Stimulated activated CD4-positive, alpha-beta T cell treated with anti-CD3 and anti-CD28 coated beads, Interleukin-1b, Interleukin-23, amount 100 ng/mL, for 24 hours (primary cell): Measurements from ENCODE around the gene UBE2L3.
"Not testable (repeated sequence)": the region's sequence is repeated elsewhere in the genome, so short reads cannot be mapped to it uniquely, and the experiment has no call there.

Experiments
- DNase-seq, 4 experiments: peaks; one replicate each; pipeline ENCODE4 v3.0.0-alpha.2; 2020; ENCODE audit warnings: low read depth in 4 of 4, low spot score in 1 of 4

The UBE2L3 gene

GRCh38 chr22:21599053-21599893 lies 31.8 kb downstream of the UBE2L3 start:
- no peak for DNase-seq

- DNase-seq: no peak
These were observed 35.1 kb downstream of the UBE2L3 start for GRCh38 chr22:21602579-21602978.

GRCh38 chr22:21603973-21604372 lies 36.5 kb downstream of the UBE2L3 start:
- DNase-seq: no peak

DNA sequence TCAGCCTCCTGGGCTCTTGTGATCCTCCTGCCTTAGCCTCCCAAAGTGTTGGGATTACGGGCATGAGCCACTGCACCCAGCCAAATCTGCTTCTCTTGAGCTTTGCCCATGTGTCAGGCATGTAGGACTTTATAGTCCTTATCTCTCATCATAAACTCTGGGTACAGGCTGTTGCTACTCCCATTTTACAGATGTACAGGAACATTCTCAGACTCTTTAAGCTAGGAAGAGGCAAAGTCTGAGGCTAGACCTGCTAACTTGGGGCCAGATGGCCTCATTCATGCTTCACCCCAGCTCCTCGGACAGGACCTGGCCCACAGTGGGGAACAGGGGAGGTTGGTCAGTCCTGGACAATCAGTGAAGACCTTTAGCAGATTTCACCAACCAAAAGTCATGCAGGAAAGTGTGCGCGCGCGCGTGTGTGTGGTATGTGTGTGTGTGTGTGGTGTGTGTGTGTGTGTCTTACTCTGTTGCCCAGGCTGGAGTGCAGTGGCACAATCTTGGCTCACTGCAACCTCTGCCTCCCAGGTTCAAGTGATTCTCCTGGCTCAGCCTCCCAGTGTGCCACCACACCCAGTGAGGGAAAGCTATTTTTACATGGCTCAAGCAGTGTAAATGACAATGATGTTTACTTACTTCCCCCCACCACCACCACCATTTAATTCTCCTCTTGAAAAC lies 38.5 kb downstream of the UBE2L3 start:
- DNase-seq: no peak

- DNase-seq: no peak
These were observed 39.3 kb downstream of the UBE2L3 start for GRCh38 chr22:21606775-21607174.

- not testable (repeated sequence) for DNase-seq
These were observed 42.1 kb downstream of the UBE2L3 start for GRCh38 chr22:21609556-21610157.

- DNase-seq: no peak
These were observed 43.9 kb downstream of the UBE2L3 start for GRCh38 chr22:21611210-21611977.

- DNase-seq: no peak
These were observed 45.3 kb downstream of the UBE2L3 start for GRCh38 chr22:21612858-21613257.

GRCh38 chr22:21613553-21614233 lies 46.2 kb downstream of the UBE2L3 start:
- DNase-seq: no peak

DNA sequence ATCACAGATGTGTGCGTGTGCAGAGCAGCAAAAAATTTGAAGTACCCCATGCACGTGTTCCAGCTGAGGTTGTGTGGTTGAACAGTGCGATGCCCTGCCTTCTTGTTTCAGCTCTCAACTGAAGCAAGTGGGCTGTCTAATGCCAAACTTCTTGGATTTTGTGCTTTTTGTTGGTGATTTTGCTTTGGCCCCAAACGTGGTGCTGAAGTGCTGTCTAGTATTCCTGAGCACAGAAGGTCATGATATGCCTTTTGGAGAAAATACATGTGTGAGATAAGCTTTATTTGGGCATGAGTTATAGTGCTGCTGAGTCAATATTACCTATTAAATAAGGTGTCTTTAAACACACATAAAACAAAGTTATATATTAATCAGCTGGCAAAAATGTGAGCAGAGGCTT lies 48.2 kb downstream of the UBE2L3 start:
- DNase-seq: no peak

DNA sequence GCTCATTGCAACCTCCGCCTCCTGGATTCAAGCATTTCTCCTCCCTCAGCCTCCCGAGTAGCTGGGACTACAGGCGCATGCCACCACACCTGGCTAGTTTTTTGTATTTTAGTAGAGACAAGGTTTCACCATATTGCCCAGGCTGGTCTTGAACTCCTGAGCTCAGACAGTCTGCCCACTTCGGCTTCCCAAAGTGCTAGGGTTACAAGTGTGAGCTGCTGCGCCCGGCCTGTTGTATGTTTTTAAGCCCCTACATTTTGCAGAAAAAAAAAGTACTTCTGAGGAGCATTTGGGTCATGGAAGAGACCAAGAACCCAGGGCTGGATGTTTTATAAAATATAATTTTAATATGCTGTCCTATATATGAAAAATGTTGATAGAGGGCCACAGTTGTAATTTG lies 49.8 kb downstream of the UBE2L3 start:
- not testable (repeated sequence) for DNase-seq

DNA sequence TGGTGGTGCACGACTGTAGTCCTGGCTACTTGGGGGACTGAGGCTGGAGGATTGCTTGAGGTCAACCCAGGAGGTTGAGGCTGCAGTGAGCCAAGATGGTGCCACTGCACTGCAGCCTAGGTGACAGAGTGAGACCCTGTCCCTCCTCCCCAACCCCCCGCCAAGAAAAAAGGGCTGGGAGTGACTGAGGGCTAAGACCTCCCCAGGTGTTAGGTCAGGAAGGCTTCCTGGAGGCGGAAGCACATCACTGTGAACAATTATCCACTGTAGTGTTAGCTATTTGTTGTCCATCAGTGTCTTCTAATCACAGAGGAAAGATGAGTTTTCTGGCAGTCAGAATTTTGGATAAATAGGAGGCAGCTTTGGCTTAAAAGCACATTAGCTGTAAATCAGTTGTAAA lies 53.5 kb downstream of the UBE2L3 start:
- DNase-seq: no peak

DNA sequence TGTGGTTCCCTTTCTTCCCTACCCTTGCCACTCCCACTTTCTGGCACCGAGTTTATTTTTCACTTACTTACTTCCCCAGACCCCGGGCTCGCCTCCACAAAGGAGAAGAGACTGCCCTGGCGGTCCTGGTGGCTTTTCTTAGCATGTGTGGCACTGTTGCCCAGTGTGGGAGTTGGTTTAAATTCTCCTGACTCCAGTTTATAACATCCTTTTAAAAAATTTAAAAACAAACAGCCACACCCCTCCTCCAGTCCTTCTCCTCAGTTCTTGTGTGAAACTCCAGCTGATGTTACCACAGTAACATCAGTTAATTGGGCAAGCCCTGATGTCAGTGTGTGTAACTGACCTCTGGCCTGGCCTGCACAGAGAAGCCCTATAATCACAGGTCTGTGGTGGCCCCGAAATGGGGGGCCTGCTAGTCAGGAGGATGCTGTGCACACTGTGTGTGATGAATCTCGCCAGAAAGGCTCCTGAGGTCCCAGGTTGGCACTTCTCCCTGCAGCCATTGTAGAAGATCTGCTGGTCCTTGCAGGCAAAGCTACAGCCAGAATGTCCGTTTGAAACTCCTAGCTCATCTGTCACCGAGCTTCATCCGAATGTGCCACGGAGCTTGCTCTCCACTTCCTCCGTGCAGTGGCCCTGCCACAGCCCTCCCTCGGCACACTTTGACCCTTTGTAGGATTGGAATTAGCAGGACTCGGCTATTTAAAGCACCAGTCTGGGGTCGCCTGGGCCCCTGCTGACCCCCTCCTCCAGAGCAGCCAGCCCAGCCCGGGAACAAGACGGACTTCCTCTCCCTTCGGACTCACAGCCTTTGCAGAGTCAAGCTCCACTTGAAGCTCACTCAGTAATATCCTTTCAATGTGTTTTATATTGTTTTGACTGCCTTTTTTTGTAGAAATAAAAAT lies 54.8 kb downstream of the UBE2L3 start:
- DNase-seq: no peak

DNA sequence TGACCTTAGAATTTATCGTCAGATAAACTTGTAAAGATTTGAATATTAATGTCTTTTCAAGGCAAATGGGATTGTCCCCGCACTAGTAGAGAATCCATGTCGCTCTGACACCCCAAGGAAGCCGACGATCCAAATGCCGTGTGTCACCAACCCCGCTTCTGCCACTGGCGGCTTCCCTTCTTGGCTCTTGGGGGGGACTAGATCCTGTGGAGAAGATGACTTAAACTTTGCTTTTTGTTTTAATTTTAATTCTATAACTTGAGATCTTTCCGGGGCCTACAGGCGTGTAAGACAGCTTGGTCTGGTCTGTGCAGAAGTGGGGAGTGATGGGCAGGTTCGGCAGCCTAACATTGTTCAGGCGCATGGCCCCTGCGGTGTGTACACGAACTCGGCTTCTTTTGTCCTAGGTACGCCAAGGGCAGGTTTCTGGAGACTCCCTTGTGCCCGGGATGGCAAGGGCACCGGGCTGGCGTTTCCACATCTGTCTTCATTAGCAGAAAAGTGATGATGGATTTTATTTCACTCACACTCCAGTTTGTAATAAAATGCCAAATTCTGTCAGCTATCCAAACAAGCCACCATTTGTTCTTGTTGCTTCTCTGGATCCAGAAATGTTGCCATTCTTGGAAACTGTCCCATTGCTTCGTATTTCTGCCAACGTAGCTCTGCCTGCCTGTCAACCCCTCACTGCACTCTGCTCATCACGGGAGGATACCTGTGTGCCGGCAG lies 55.6 kb downstream of the UBE2L3 start:
- no peak for DNase-seq

GRCh38 chr22:21623648-21623970 lies 56.1 kb downstream of the UBE2L3 start:
- DNase-seq: no peak

- no peak for DNase-seq
These were observed 56.8 kb downstream of the UBE2L3 start for GRCh38 chr22:21624120-21624879.

- DNase-seq: no peak
These were observed 57.6 kb downstream of the UBE2L3 start for GRCh38 chr22:21624880-21625791.
